Stomach (tissue), 4 donors: ENCODE results near the gene PALLD.

Experiments used
- EP300 ChIP-seq: sonication (generic); formaldehyde crosslinking; IDR thresholded peaks from one replicate; pipeline ENCODE4 v1.6.1; 2017; ENCODE audit warnings: antibody characterized with exemption
- POLR2A ChIP-seq, 4 donors: fragments of 450-650 bp; IDR thresholded peaks; one replicate each; pipeline ENCODE4 v1.6.1; 2016; ENCODE audit warnings: antibody characterized with exemption in 4 of 4, control low read depth in 2 of 4, mild to moderate bottlenecking in 1 of 4, moderate library complexity in 1 of 4
- POLR2AphosphoS5 ChIP-seq, 3 donors: sonication (generic); formaldehyde crosslinking; IDR thresholded peaks; one replicate each; pipeline ENCODE4 v1.6.1; 2016; ENCODE audit warnings: antibody characterized with exemption in 3 of 3
- TF ChIP-seq, protein P1 (sequence below), 7 experiments: fragments of 450-650 bp in 4 of 7; fragments of 200-600 bp in 3 of 7; sonication (generic) in 3 of 7; IDR thresholded peaks; one replicate each; pipeline ENCODE4 v1.5.1; 2016 to 2019; ENCODE audit warnings: antibody characterized with exemption in 7 of 7, control low read depth in 2 of 7, mild to moderate bottlenecking in 1 of 7

GRCh38 chr4:168871632-168872031 is 374.8 kb downstream of the PALLD start:
- TF ChIP-seq, protein P1, sequence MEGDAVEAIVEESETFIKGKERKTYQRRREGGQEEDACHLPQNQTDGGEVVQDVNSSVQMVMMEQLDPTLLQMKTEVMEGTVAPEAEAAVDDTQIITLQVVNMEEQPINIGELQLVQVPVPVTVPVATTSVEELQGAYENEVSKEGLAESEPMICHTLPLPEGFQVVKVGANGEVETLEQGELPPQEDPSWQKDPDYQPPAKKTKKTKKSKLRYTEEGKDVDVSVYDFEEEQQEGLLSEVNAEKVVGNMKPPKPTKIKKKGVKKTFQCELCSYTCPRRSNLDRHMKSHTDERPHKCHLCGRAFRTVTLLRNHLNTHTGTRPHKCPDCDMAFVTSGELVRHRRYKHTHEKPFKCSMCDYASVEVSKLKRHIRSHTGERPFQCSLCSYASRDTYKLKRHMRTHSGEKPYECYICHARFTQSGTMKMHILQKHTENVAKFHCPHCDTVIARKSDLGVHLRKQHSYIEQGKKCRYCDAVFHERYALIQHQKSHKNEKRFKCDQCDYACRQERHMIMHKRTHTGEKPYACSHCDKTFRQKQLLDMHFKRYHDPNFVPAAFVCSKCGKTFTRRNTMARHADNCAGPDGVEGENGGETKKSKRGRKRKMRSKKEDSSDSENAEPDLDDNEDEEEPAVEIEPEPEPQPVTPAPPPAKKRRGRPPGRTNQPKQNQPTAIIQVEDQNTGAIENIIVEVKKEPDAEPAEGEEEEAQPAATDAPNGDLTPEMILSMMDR (IDR thresholded peaks at IDR 0.05), result no peak
- TF ChIP-seq POLR2AphosphoS5 (IDR thresholded peaks at IDR 0.05) (no peak), POLR2A (IDR thresholded peaks at IDR 0.05) (no peak), EP300 (no peak)
